HFF-Myc (cell line): ENCODE measurements around the gene EXOG.
A peak's percentile ranks its signal among the peaks of the same experiment; 100 is the strongest.

Experiments used
- DNase-seq: peaks from one replicate; pipeline ENCODE4 v3.0.0-alpha.2; 2011; ENCODE audit warnings: low read depth; ENCODE audit errors: extremely low read depth
- H3K4me3 ChIP-seq: replicated peaks from 2 replicates; pipeline ENCODE4 v1.5.1; 2011; ENCODE audit warnings: low read depth, mild to moderate bottlenecking, control low read depth, low read length
- TF ChIP-seq, protein P1 (sequence below): IDR thresholded peaks from 2 replicates; pipeline ENCODE4 v1.5.1; 2012; ENCODE audit warnings: mild to moderate bottlenecking, low read depth, low read length, control low read depth; ENCODE audit errors: missing control alignments

The EXOG gene, protein sequence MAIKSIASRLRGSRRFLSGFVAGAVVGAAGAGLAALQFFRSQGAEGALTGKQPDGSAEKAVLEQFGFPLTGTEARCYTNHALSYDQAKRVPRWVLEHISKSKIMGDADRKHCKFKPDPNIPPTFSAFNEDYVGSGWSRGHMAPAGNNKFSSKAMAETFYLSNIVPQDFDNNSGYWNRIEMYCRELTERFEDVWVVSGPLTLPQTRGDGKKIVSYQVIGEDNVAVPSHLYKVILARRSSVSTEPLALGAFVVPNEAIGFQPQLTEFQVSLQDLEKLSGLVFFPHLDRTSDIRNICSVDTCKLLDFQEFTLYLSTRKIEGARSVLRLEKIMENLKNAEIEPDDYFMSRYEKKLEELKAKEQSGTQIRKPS

DNA sequence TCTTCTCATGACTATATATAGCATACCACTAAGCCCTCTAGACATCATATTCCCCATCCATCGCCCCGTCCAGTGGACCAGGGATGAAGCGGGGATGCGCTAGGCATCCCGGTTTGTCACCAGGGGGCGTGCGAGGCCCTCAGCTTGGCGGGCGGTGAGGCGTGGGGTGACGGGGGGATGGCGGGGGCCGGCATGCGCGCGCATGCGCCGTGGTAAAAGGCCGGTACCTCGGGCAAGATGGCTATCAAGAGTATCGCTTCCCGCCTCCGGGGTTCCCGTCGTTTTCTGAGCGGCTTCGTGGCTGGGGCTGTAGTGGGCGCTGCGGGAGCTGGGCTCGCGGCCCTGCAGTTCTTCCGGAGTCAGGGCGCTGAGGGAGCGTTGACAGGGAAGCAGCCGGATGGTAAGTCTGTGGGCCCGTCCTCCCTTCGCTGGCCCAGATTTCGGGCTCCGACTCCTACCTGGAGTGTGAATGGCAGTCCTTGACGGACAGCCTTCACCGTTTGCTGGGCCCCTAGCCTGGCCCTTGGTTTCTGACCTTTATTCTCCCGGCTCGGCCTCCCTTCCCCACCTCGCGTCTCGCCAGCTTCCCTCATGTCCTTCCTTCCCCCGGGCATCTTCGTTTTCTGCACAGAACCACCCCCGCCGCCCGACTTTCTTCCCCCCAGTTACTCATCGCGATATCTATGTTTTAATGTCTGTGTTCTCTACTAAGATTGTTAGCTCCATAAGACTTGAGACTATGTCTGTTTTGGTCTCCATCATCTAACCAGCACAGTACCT lies at the start of gene EXOG:
Gene EXOG, plus strand, starts transcription at position 210 of the 780 bp plus-strand sequence. Its CDS starts 28 bp downstream, at position 238.
- peak within 1 kb of the TSS; percentile 80 for H3K4me3 ChIP-seq
- TF ChIP-seq, protein P1, sequence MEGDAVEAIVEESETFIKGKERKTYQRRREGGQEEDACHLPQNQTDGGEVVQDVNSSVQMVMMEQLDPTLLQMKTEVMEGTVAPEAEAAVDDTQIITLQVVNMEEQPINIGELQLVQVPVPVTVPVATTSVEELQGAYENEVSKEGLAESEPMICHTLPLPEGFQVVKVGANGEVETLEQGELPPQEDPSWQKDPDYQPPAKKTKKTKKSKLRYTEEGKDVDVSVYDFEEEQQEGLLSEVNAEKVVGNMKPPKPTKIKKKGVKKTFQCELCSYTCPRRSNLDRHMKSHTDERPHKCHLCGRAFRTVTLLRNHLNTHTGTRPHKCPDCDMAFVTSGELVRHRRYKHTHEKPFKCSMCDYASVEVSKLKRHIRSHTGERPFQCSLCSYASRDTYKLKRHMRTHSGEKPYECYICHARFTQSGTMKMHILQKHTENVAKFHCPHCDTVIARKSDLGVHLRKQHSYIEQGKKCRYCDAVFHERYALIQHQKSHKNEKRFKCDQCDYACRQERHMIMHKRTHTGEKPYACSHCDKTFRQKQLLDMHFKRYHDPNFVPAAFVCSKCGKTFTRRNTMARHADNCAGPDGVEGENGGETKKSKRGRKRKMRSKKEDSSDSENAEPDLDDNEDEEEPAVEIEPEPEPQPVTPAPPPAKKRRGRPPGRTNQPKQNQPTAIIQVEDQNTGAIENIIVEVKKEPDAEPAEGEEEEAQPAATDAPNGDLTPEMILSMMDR = peak; percentile 90
- DNase-seq = peak; percentile 63

DNA sequence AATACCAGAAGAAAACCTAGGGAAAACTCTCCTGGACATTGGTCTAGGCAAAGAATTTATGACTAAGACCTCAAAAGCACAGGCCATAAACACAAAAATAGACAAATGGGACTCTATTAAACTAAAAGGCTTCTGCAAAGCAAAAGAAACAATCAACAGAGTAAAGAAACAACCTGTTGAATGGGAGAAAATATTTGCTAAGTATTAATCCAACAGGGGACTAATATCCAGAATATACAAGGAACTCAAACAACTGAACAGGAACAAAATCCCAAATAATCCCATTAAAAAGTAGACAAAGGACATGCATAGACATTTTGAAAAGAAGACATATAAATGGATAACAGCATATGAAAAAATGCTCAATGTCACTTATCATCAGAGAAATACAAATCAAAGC lies 49.3 kb upstream of the EXOG start:
- DNase-seq = no peak
- TF ChIP-seq, protein P1 = no peak
- H3K4me3 ChIP-seq = no peak overlapping the region

DNA sequence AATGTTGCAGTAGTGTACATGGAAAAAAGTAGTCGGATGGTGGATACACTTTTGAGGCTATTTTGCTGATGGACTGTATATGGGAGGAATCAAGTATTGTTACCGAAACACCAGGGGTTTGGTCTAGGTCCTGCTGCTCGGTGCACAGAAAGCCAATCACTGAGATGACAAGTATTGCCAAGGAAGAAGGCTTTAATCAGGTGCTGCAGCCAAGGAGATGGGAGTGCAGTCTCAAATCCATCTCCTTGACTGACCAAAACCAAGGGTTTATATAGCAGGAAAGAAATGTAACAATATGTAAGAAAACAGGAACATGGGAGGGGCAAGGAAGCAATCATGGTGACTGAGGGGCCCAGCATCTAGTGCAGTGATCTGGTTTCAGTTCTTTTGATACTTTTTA lies 45.3 kb upstream of the EXOG start:
- no peak for DNase-seq
- H3K4me3 ChIP-seq = no peak overlapping the region
- TF ChIP-seq, protein P1 = no peak

DNA sequence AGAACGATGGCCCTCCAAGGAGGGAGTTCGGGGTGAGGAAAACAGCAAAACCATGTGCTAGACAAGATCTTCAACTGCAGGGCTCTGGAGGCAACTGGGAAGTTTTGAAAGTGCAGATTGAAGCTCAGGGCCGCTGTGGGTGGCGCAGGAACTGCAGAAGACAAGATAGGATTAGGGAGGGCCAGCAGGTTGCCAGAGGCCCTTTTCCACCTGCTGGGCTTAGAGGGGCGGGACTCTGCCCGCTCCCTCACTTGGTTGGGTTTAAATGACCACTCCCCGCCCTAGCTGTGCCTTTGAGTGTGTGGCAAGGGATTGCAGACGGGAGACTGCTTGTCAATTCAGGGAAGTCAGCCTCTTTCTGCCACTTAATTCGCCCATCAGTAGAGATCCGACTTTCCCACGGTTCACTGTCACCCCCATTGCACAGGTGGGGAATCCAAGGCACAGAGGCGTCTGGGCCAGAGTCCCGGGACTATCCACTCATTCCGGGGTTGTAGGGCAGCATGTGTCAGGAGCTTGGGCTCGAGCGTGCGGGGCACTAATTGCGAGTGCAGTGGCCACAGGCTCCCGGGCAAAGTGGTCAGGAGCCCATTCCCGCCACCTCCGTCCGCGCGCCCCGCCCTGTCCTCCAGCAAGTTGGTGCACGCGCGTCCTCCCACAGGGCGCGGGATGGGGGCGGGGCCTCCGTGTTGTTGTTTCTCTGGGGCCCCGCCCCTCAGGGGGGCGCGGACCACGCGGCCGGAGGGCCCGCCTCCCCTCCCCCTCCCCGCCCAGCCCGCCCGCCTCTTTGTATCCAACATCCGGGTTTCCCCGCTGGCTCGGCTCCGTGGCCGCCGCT lies 42.8 kb upstream of the EXOG start, which contains the start of gene ACVR2B:
Gene ACVR2B, plus strand, starts transcription at position 816 of the 838 bp plus-strand sequence. CDS start 433 bp downstream, outside the sequence.
- TF ChIP-seq, protein P1 = no peak
- peak within 1 kb of the TSS; percentile 78 for H3K4me3 ChIP-seq
- no peak for DNase-seq

DNA sequence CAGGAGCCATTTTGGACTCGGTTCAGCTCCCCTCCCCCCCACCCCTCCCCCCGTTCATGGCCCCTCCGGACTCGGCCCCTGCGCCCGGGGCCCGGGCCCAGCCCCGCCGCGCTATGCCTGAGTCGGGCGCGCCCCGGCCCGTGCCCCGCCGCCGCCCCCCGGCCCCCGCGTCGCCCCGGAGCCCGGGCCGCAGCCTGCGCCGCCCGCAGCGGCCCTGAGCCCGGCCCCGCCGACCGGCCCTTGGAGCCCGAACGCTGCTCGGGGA lies 42.3 kb upstream of the EXOG start:
- H3K4me3 ChIP-seq = peak overlapping the region; percentile 78
- TF ChIP-seq, protein P1 = no peak

DNA sequence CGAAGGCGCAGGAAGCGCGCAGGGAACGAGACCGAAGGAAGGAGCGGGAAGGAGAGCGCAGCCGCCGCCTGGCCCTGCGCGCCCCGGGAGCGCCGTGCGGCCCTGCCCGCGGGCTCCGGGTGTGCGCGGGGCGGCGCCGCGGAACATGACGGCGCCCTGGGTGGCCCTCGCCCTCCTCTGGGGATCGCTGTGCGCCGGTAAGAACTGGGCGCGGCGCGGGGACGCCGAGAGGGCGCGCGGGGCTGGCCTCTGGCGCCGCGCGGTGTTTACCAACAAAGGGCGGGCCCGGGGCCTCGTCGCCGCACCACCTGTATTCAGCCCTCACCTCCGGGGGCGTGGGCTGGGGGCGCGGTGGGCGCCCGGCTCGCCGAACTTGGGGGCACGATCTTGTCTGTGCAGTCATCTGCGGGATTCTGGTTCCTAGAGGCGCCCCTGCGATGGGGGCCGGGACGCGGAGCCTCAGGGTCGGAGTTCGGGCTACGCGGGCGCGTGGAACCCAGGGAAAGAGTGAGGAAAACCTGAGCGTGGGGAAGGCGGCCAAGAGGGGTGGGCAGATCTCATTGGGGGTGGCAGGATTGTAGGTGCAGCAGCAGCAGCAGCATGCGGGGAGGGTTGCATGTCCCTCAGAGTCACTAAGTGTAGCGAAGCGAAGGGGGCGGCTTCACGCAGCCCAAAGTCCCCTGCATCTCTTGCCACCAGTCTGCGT lies 41.8 kb upstream of the EXOG start:
- TF ChIP-seq, protein P1 = no peak
- peak overlapping the region; percentile 78 for H3K4me3 ChIP-seq
- no peak for DNase-seq

More for the DNA sequence above, 42.3 kb upstream of the EXOG start:
- no peak for DNase-seq
